GM12878 (cell line): Measurements from ENCODE around the gene SEMA4D. TPM values are rescaled to one million over a fixed set of nuclear protein-coding genes. Genes with fewer than 3 reads are reported as not detected.
A peak's percentile ranks its signal among the peaks of the same experiment; 100 is the strongest.

Experiments used
- ATF7 ChIP-seq: fragments of 450-650 bp; IDR thresholded peaks from 2 replicates; pipeline ENCODE4 v1.6.1; 2016; ENCODE audit warnings: low read depth, mild to moderate bottlenecking
- BMI1 ChIP-seq: fragments of 450-650 bp; IDR thresholded peaks from 2 replicates; pipeline ENCODE4 v1.6.1; 2016; ENCODE audit warnings: mild to moderate bottlenecking, moderate library complexity, borderline replicate concordance
- ESRRA ChIP-seq: IDR thresholded peaks from 2 replicates; pipeline ENCODE4 v1.6.1; 2012; ENCODE audit warnings: mild to moderate bottlenecking, low read length, improper control_type of control experiment
- ETV6 ChIP-seq, 2 experiments: fragments of 450-650 bp in 1 of 2; IDR thresholded peaks in 1 of 2; conservative IDR thresholded peaks in 1 of 2; 2 replicates each; pipeline ENCODE4 v1.6.1; 2014; ENCODE audit warnings: antibody characterized with exemption in 1 of 2, borderline replicate concordance in 1 of 2, low read depth in 1 of 2, mild to moderate bottlenecking in 1 of 2, moderate library complexity in 1 of 2
- EZH2 ChIP-seq: IDR thresholded peaks from 2 replicates; pipeline ENCODE4 v1.6.1; 2012; ENCODE audit warnings: low read depth, mild to moderate bottlenecking, control low read depth, inconsistent platforms, low read length, borderline replicate concordance; ENCODE audit not compliant: control insufficient read depth
- FOXM1 ChIP-seq: IDR thresholded peaks from 2 replicates; pipeline ENCODE4 v1.6.1; 2012; ENCODE audit warnings: low read depth, mild to moderate bottlenecking, inconsistent platforms, low read length, moderate library complexity
- HCFC1 ChIP-seq: fragments of 150-350 bp; IDR thresholded peaks from 2 replicates; pipeline ENCODE4 v1.6.1; 2014; ENCODE audit warnings: low read length
- JUNB ChIP-seq: IDR thresholded peaks from 2 replicates; pipeline ENCODE4 v1.6.1; 2016; ENCODE audit warnings: antibody characterized with exemption, mild to moderate bottlenecking
- NFIC ChIP-seq: IDR thresholded peaks from 2 replicates; pipeline ENCODE4 v1.6.1; 2012; ENCODE audit warnings: low read depth, mild to moderate bottlenecking, inconsistent platforms, low read length, moderate library complexity
- POLR2AphosphoS2 ChIP-seq: IDR thresholded peaks from 2 replicates; pipeline ENCODE4 v1.6.1; 2011; ENCODE audit warnings: low read depth, mild to moderate bottlenecking, low read length, improper control_type of control experiment, moderate library complexity
- RFX5 ChIP-seq: IDR thresholded peaks from 2 replicates; pipeline ENCODE4 v1.6.1; 2011; ENCODE audit warnings: low read depth, low read length, improper control_type of control experiment
- ZNF207 ChIP-seq: fragments of 450-650 bp; IDR thresholded peaks from 2 replicates; pipeline ENCODE4 v1.6.1; 2014; ENCODE audit warnings: antibody characterized with exemption, mild to moderate bottlenecking, borderline replicate concordance
- ZNF217 ChIP-seq: fragments of 450-650 bp; IDR thresholded peaks from 2 replicates; pipeline ENCODE4 v1.6.1; 2017; ENCODE audit warnings: antibody characterized with exemption, mild to moderate bottlenecking
- ZNF24 ChIP-seq: fragments of 450-650 bp; IDR thresholded peaks from 2 replicates; pipeline ENCODE4 v1.6.1; 2017; ENCODE audit warnings: antibody characterized with exemption, mild to moderate bottlenecking
- polyA plus RNA-seq, 11 experiments: library from polyadenylated mRNA; depleted of rRNA in 4 of 11; unstranded in 6 of 11; stranded (reverse) in 5 of 11; fragments of >200 nt; fragmentation: Nextera tagmentation in 4 of 11; fragmentation: Illumina TruSeq in 1 of 11; extraction: Ambion mirVana in 4 of 11; extraction: Trizol in 1 of 11; gene quantifications; 1 replicate in 1 of 11; 2 replicates in 10 of 11; pipeline versions ENCODE4 v1.2.1 to v1.2.3, GENCODE V29; 2011 to 2016; ENCODE audit warnings: inconsistent platforms in 2 of 11, missing spikeins in 2 of 11, low read depth in 1 of 11
- total RNA-seq, 4 experiments: library from RNA; depleted of rRNA in 3 of 4; stranded (reverse); fragments of >200 nt in 3 of 4; fragmentation: Illumina TruSeq in 1 of 4; extraction: Trizol in 1 of 4; gene quantifications; 2 replicates each; pipeline versions ENCODE4 v1.2.1 to v1.2.3, GENCODE V29; 2013 to 2021
- TF ChIP-seq, protein P1 (sequence below): IDR thresholded peaks from 2 replicates; pipeline ENCODE4 v1.6.1; 2011; ENCODE audit warnings: mild to moderate bottlenecking, low read depth, low read length, moderate library complexity; ENCODE audit not compliant: insufficient replicate concordance
- TF ChIP-seq, protein P2 (sequence below): fragments of 450-650 bp; IDR thresholded peaks from 2 replicates; pipeline ENCODE4 v1.6.1; 2017; ENCODE audit warnings: mild to moderate bottlenecking, low read depth, inconsistent platforms; ENCODE audit not compliant: poor library complexity, severe bottlenecking
- TF ChIP-seq, protein P3 (sequence below): IDR thresholded peaks from 2 replicates; pipeline ENCODE4 v1.6.1; 2012; ENCODE audit warnings: low read depth, low read length, improper control_type of control experiment
- TF ChIP-seq, protein P4 (sequence below): fragments of 450-650 bp; IDR thresholded peaks from 2 replicates; pipeline ENCODE4 v1.6.1; 2016; ENCODE audit warnings: mild to moderate bottlenecking, moderate library complexity, borderline replicate concordance
- TF ChIP-seq, protein P5 (sequence below): fragments of 450-650 bp; IDR thresholded peaks from 2 replicates; pipeline ENCODE4 v1.6.1; 2016; ENCODE audit warnings: mild to moderate bottlenecking

The SEMA4D gene
- total and polyA plus RNA-seq, 10 of the 15 experiments (the other 5 are each of a cell fraction or from before 2014, with no cell fraction given), result 15.1 to 136 (median 39.6) TPM

DNA sequence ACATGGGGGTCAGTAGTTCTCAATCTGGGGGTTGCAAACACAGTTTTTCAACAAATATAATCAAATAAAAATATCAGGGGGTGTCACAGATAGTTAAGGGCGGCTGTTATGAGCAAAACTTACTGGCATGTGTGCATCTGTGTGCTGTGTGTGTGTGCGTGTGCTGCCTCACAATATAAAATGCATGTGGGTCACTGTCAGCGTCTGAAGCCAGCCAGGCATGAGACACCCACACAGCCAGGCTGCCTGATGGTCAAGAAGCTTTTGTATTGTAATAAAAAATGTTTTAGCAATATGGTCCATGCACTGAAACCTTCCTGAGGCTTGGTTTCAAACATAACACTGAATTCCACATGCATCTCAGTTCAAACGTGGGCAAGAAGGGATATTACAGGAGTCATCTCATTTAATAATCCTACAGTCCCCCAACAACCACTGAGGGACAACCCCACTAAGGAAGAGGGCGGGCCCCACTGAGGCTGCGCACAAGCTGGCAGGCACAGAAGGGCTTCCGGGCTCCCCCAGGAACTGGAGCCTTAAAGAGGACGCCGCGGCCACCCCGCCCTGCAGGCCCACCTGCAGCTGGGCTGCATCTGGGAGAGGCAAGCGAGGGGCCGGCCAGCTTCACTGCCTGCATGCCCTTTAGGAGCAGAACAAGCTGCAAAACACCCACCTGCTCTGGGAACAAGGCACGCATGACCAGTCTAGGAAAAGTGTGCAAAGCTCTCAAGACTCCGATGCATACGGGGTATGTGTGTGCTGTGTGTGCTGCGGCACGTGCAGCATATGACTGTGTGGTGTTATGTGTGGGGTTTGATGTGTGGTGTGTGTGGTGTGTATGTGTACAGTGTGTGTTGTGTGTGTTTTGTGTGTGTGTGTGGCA lies 14.1 kb downstream of the SEMA4D start (continued):
- TF ChIP-seq ETV6 (conservative IDR thresholded peaks at IDR 0.05 in 1 of 2, IDR thresholded peaks at IDR 0.05 in 1 of 2; ENCODE audit: borderline replicate concordance in 1 of 2, low read depth in 1 of 2) (no peak), ZNF207 (no peak), NFIC (0 out of 2 replicates have a peak, but pooled peaks have one; percentile 23), HCFC1 (no peak), ZNF217 (no peak), FOXM1 (no peak), ATF7 (no peak), ESRRA (no peak), JUNB (no peak), EZH2 (no peak), ZNF24 (no peak), POLR2AphosphoS2 (0 out of 2 replicates have a peak, but pooled peaks have one; percentile 49), BMI1 (no peak), RFX5 (peak; percentile 22; the same call in 1 of the 2 replicates)
- TF ChIP-seq, protein P1, sequence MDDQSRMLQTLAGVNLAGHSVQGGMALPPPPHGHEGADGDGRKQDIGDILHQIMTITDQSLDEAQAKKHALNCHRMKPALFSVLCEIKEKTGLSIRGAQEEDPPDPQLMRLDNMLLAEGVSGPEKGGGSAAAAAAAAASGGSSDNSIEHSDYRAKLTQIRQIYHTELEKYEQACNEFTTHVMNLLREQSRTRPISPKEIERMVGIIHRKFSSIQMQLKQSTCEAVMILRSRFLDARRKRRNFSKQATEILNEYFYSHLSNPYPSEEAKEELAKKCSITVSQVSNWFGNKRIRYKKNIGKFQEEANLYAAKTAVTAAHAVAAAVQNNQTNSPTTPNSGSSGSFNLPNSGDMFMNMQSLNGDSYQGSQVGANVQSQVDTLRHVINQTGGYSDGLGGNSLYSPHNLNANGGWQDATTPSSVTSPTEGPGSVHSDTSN, result no peak
- TF ChIP-seq, protein P2, sequence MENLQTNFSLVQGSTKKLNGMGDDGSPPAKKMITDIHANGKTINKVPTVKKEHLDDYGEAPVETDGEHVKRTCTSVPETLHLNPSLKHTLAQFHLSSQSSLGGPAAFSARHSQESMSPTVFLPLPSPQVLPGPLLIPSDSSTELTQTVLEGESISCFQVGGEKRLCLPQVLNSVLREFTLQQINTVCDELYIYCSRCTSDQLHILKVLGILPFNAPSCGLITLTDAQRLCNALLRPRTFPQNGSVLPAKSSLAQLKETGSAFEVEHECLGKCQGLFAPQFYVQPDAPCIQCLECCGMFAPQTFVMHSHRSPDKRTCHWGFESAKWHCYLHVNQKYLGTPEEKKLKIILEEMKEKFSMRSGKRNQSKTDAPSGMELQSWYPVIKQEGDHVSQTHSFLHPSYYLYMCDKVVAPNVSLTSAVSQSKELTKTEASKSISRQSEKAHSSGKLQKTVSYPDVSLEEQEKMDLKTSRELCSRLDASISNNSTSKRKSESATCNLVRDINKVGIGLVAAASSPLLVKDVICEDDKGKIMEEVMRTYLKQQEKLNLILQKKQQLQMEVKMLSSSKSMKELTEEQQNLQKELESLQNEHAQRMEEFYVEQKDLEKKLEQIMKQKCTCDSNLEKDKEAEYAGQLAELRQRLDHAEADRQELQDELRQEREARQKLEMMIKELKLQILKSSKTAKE, result no peak
- TF ChIP-seq, protein P3, sequence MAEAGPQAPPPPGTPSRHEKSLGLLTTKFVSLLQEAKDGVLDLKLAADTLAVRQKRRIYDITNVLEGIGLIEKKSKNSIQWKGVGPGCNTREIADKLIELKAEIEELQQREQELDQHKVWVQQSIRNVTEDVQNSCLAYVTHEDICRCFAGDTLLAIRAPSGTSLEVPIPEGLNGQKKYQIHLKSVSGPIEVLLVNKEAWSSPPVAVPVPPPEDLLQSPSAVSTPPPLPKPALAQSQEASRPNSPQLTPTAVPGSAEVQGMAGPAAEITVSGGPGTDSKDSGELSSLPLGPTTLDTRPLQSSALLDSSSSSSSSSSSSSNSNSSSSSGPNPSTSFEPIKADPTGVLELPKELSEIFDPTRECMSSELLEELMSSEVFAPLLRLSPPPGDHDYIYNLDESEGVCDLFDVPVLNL, result no peak
- TF ChIP-seq, protein P4, sequence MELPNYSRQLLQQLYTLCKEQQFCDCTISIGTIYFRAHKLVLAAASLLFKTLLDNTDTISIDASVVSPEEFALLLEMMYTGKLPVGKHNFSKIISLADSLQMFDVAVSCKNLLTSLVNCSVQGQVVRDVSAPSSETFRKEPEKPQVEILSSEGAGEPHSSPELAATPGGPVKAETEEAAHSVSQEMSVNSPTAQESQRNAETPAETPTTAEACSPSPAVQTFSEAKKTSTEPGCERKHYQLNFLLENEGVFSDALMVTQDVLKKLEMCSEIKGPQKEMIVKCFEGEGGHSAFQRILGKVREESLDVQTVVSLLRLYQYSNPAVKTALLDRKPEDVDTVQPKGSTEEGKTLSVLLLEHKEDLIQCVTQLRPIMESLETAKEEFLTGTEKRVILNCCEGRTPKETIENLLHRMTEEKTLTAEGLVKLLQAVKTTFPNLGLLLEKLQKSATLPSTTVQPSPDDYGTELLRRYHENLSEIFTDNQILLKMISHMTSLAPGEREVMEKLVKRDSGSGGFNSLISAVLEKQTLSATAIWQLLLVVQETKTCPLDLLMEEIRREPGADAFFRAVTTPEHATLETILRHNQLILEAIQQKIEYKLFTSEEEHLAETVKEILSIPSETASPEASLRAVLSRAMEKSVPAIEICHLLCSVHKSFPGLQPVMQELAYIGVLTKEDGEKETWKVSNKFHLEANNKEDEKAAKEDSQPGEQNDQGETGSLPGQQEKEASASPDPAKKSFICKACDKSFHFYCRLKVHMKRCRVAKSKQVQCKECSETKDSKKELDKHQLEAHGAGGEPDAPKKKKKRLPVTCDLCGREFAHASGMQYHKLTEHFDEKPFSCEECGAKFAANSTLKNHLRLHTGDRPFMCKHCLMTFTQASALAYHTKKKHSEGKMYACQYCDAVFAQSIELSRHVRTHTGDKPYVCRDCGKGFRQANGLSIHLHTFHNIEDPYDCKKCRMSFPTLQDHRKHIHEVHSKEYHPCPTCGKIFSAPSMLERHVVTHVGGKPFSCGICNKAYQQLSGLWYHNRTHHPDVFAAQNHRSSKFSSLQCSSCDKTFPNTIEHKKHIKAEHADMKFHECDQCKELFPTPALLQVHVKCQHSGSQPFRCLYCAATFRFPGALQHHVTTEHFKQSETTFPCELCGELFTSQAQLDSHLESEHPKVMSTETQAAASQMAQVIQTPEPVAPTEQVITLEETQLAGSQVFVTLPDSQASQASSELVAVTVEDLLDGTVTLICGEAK, result peak; percentile 52; the same call in 1 of the 2 replicates
- TF ChIP-seq, protein P5, sequence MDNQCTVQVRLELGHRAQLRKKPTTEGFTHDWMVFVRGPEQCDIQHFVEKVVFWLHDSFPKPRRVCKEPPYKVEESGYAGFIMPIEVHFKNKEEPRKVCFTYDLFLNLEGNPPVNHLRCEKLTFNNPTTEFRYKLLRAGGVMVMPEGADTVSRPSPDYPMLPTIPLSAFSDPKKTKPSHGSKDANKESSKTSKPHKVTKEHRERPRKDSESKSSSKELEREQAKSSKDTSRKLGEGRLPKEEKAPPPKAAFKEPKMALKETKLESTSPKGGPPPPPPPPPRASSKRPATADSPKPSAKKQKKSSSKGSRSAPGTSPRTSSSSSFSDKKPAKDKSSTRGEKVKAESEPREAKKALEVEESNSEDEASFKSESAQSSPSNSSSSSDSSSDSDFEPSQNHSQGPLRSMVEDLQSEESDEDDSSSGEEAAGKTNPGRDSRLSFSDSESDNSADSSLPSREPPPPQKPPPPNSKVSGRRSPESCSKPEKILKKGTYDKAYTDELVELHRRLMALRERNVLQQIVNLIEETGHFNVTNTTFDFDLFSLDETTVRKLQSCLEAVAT, result no peak
